Large intestine (tissue), 3 donors: ENCODE measurements around the gene PTPN13. TPM values are rescaled to one million over a fixed set of nuclear protein-coding genes. Genes with fewer than 3 reads are reported as not detected.
"Not testable (repeated sequence)": the region's sequence is repeated elsewhere in the genome, so short reads cannot be mapped to it uniquely, and the experiment has no call there.

Experiments used
- DNase-seq, 2 donors: peaks; one replicate each; pipeline versions ENCODE4 v3.0.0 to v3.0.0-alpha.2; 2013
- H3K27ac ChIP-seq: one replicate; pipeline ENCODE4 v1.5.1; 2013; ENCODE audit warnings: low read length
- H3K27me3 ChIP-seq: 2 replicates; pipeline ENCODE4 v1.6.1; 2013; ENCODE audit warnings: low read length; ENCODE audit not compliant: control insufficient read depth, insufficient read depth
- H3K36me3 ChIP-seq: 2 replicates; pipeline ENCODE4 v1.6.1; 2013; ENCODE audit warnings: low read length; ENCODE audit not compliant: control insufficient read depth, insufficient read depth
- H3K4me1 ChIP-seq: one replicate; pipeline ENCODE4 v1.6.1; 2013; ENCODE audit warnings: low read length; ENCODE audit not compliant: control insufficient read depth, insufficient read depth
- H3K4me3 ChIP-seq: one replicate; pipeline ENCODE4 v1.5.1; 2013; ENCODE audit warnings: low read length
- H3K9me3 ChIP-seq: one replicate; pipeline ENCODE4 v1.6.1; 2013; ENCODE audit warnings: mild to moderate bottlenecking, low read depth, low read length, moderate library complexity; ENCODE audit not compliant: control insufficient read depth
- WGBS: methylation state at CpG from one replicate; pipeline ENCODE4 v1.1.5; 2013; ENCODE audit warnings: low lambda C conversion rate; ENCODE audit not compliant: insufficient coverage; 5-methylcytosine and 5-hydroxymethylcytosine counted together
- polyA plus RNA-seq: library from polyadenylated mRNA; unstranded; fragments of 120-200 nt; gene quantifications from one replicate; pipeline ENCODE4 v1.2.1, GENCODE V29; 2013

PTPN13 gene
- polyA plus RNA-seq, 1 donor = 6.1 TPM

DNA sequence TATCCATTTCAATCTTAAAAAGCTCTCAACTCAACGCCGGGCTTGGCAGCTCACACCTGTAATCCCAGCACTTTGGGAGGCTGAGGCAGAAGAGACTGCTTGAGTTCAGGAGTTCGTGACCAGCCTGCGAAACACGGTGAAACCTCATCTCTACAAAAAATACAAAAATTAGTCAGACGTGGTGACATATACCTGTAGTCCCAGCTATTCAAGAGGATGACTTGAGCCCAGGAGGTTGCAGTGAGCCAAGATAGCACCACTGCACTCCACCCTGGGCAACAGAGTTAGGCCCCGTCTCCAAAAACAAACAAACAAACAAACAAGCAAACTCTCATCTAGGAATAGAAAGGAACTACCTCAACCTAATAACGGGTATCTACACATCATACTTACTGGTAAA is 50.8 kb downstream of the PTPN13 start:
- DNase-seq = no peak
- Histone ChIP-seq H3K9me3 (peaks cover 7% of the 10 kb centered on the region), H3K36me3 (peaks cover 2% of the 10 kb centered on the region), H3K4me1 (no peaks in the 10 kb centered on the region), H3K4me3 (no peak overlapping the region), H3K27me3 (no peaks in the 10 kb centered on the region), H3K27ac (no peak overlapping the region)
- WGBS = 100% methylated on average over 1 of the region's 8 CpGs

DNA sequence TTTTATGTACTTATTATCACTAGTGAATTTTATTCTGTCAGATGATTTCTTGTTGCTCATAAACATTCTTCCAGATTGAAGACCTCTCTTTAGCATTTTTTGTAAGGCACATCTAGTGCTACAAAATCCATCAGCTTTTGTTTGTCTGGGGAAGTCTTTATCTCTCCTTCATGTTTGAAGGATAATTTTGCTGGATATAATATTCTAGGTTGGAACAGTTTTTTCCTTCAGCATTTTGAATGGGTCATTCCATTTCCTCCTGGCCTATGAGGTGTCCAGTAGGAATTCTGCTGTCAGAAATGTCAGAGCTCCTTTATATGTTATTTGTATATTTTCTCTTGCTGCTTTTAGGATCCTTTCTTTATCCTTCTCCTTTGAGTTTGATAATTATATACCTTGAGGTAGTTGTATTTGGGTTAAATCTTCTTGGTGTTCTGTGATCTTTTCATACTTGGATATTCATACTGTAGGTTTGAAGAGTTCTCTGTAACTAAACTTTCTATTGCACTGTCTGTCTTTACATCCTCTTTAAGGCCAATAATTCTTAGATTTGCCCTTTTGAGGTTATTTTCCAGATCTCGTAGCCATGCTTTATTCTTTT is 58.3 kb downstream of the PTPN13 start:
- Histone ChIP-seq H3K4me3 (no peak overlapping the region), H3K27ac (no peak overlapping the region), H3K36me3 (no peaks in the 10 kb centered on the region), H3K4me1 (no peaks in the 10 kb centered on the region), H3K9me3 (peaks cover 25% of the 10 kb centered on the region), H3K27me3 (no peaks in the 10 kb centered on the region)
- no peak for DNase-seq
- WGBS = 88% methylated on average over 1 of the region's 1 CpG

DNA sequence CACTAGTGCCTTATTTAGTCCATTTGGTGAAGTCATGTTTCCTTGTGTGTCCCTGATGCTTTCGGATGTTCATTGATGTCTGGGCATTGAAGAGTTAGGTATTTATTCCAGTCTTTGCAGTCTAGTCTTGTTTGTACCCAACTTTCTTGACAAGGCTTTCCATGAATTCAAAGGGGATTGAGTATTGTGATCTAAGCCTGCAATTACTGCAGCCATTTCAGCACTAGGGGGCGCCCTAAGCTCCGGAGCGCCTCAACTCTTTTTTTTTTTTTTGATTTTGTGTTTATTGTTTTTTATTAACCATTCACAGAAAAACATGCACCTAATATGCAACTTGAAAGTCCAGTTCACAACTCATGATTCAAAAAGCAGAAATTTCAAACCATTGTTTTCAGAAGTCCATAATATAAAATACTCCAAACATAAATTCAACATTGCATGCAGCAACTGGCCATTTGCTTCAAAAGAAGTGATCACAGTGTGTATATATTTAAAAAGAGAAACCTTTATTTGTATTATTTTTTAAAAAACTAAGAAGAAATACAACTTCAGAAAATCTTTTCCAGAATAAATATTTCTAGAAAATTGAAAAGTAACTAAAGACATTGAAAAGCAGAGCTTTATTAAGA is 59.2 kb downstream of the PTPN13 start:
- no peaks in the 10 kb centered on the region for H3K4me1 ChIP-seq
- no peaks in the 10 kb centered on the region for H3K36me3 ChIP-seq
- no peak overlapping the region for H3K4me3 ChIP-seq
- WGBS = 80% methylated on average over 1 of the region's 4 CpGs
- no peaks in the 10 kb centered on the region for H3K27me3 ChIP-seq
- DNase-seq = no peak
- peaks cover 25% of the 10 kb centered on the region for H3K9me3 ChIP-seq
- no peak overlapping the region for H3K27ac ChIP-seq

DNA sequence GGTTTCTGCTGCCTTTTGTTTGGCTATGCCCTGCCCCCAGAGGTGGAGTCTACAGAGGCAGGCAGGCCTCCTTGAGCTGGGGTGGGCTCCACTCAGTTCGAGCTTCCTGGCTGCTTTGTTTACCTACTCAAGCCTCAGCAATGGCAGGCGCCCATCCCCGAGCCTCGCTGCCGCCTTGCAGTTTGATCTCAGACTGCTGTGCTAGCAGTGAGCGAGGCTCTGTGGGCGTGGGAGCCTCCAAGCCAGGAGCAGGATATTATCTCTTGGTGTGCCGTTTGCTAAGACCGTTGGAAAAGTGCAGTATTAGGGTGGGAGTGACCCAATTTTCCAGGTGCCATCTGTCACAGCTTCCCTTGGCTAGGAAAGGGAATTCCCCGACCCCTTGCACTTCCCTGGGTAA is 62.7 kb downstream of the PTPN13 start:
- not testable (repeated sequence) for H3K4me1 ChIP-seq, H3K4me3 ChIP-seq, H3K27me3 ChIP-seq, H3K36me3 ChIP-seq, H3K27ac ChIP-seq, DNase-seq
- H3K9me3 ChIP-seq = peaks cover 10% of the 10 kb centered on the region
- no CpG with 5 or more reads among the region's 10 CpGs for WGBS

DNA sequence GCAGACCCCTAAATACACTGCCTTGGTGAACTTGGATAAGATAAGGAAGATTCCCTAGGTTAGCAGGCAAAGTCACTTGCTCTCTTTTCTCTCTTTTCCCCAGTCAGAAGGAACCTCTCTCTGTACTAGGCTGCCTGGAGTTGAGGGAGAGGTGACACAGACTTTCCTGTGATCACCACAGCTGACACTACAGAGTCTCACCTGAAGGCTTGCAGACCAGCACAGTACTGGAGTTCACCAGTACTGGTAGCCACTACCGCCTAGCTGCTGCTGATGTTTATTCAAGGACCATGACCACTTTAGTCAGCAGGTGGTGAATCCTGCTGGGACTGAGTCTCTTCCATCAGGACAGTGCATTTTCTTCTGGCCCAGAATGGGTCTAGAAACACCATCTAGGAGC is 63.3 kb downstream of the PTPN13 start:
- H3K27me3 ChIP-seq = no peaks in the 10 kb centered on the region
- H3K27ac ChIP-seq = no peak overlapping the region
- H3K4me1 ChIP-seq = no peaks in the 10 kb centered on the region
- no CpG with 5 or more reads among the region's 1 CpG for WGBS
- H3K9me3 ChIP-seq = peaks cover 7% of the 10 kb centered on the region
- DNase-seq = no peak
- H3K4me3 ChIP-seq = no peak overlapping the region
- H3K36me3 ChIP-seq = no peaks in the 10 kb centered on the region

DNA sequence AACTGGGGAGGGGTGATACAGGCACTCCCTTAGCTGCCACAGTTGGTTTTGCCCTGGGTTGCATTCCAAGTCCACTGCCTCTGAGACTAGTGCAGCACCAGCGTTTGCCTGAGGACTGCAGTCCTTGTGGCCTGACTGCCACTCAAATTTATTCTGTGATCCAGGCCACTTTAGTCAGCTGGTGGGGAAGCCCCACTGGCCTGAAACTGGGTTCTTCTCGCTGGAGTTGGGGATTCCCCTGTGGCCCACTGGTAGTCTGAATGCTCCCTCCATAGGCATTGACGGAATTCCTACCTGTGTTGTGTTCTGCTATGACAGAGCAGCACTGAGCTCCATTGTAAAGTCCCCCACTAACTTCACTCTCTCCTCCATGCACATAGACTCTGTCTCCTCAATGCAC is 63.8 kb downstream of the PTPN13 start:
- Histone ChIP-seq H3K4me1 (no peaks in the 10 kb centered on the region), H3K4me3 (no peak overlapping the region), H3K27me3 (no peaks in the 10 kb centered on the region), H3K27ac (no peak overlapping the region), H3K9me3 (peaks cover 7% of the 10 kb centered on the region), H3K36me3 (no peaks in the 10 kb centered on the region)
- no peak for DNase-seq
- 100% methylated on average over 1 of the region's 3 CpGs for WGBS

DNA sequence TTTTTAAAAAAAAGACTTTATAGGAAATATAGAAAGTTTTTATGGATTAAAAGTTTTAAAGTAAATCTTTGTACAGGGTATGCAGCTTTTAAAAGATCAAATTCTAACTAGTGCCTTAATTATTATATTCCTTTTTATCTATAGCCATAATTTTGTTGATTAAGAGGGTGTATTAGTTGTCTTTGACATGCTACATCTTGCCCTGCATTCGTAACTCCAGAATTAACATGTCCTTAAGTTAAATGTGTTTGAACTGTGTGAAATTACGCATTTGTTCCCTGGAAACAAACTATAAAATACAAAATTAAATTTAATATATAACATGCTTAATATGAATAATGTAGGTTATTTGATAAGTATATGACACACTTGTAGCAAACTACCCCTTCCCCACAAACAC is 66.3 kb downstream of the PTPN13 start:
- H3K9me3 ChIP-seq = no peaks in the 10 kb centered on the region
- H3K27ac ChIP-seq = no peak overlapping the region
- no peak overlapping the region for H3K4me3 ChIP-seq
- H3K36me3 ChIP-seq = no peaks in the 10 kb centered on the region
- no peak for DNase-seq
- WGBS = 100% methylated on average over 1 of the region's 2 CpGs
- no peaks in the 10 kb centered on the region for H3K27me3 ChIP-seq
- no peaks in the 10 kb centered on the region for H3K4me1 ChIP-seq

DNA sequence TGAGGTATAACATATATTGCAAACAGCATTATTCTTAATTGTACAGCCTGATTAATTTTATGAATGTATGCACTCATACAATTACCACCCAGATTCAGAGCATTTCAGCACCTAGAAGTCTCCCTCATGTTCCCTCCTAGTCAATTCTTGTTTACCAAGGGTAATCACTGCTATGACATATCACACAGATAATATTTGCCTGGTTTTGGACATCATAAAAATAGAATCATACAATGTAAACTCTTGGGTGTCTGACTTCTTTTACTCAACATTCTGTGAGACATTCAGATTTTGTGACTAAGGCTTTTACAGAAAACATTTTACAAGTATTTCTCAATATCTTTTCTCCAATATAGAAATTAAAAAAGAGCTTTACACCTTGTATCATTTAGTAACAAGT is 66.9 kb downstream of the PTPN13 start:
- H3K27ac ChIP-seq = no peak overlapping the region
- DNase-seq = no peak
- no peaks in the 10 kb centered on the region for H3K27me3 ChIP-seq
- H3K4me3 ChIP-seq = no peak overlapping the region
- no peaks in the 10 kb centered on the region for H3K4me1 ChIP-seq
- no peaks in the 10 kb centered on the region for H3K9me3 ChIP-seq
- no peaks in the 10 kb centered on the region for H3K36me3 ChIP-seq

DNA sequence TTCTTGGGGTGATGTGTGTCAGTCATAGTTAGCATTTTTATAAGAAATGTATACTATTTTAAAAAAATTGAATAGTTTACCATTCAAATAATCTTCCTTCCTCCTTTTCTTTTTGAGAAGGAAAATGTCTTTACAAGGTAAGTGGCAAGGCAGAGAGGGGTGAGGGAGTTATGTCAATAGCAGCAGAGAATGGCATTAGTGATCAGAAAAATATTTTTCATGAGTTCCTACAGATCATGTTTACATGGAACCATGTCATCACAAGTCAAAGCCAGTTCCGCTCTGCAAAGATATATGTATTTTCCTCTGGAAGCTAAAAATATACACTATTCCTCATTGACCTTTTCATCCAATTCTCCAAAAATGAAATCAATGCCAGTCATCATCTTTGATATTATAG is 67.3 kb downstream of the PTPN13 start:
- DNase-seq = no peak
- Histone ChIP-seq H3K9me3 (no peaks in the 10 kb centered on the region), H3K36me3 (no peaks in the 10 kb centered on the region), H3K27ac (no peak overlapping the region), H3K27me3 (no peaks in the 10 kb centered on the region), H3K4me1 (no peaks in the 10 kb centered on the region), H3K4me3 (no peak overlapping the region)
- WGBS = 100% methylated on average over 1 of the region's 1 CpG

DNA sequence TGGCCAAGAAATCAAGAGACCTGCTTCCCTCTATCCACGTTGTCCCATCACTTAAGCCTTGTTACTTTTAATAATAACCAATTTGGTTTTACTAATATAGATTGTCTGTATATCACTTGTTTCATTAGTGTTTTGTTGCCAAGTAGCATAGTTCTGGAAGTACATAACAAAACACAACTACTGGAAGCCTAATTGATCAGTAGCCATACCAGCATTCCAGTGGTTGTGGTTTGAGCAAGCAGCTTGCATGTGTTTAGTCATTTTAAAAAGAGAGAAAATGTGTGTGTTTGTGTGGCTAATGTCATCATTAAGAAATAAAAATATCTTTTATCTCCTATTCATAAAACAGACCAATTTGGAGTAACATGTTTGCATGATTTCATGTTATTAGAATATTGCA is 70.8 kb downstream of the PTPN13 start:
- Histone ChIP-seq H3K4me3 (no peak overlapping the region), H3K9me3 (no peaks in the 10 kb centered on the region), H3K4me1 (no peaks in the 10 kb centered on the region), H3K36me3 (no peaks in the 10 kb centered on the region), H3K27me3 (no peaks in the 10 kb centered on the region), H3K27ac (no peak overlapping the region)
- WGBS = 100% methylated on average over 1 of the region's 1 CpG
- DNase-seq = no peak

DNA sequence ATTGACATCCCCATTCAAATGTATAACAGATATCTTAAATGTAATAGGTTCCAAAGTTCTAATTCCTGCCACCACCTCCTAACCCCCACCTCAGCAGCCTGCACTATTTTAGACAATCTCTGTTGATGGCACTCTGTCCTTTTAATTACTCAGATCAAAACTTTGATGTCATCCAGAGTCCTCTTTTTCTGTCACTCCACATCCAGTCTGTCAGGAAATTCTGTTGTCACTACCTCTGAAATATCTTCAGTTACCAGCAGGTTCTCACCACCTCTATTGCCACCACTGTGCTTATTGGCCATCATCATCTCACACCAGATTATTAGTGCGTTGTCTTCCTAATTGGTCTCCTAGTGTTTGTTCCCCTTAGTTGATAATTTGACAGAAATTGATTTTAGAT is 76.2 kb downstream of the PTPN13 start:
- no peak overlapping the region for H3K27ac ChIP-seq
- no peaks in the 10 kb centered on the region for H3K9me3 ChIP-seq
- no peak overlapping the region for H3K4me3 ChIP-seq
- WGBS = no CpG with 5 or more reads among the region's 1 CpG
- H3K27me3 ChIP-seq = no peaks in the 10 kb centered on the region
- H3K4me1 ChIP-seq = no peaks in the 10 kb centered on the region
- no peaks in the 10 kb centered on the region for H3K36me3 ChIP-seq
- DNase-seq = no peak
